Smooth muscle cell (in vitro differentiated cells): Measurements from ENCODE around the gene ASCC2. TPM values are rescaled to one million over a fixed set of nuclear protein-coding genes. Genes with fewer than 3 reads are reported as not detected.

Experiments used
- DNase-seq: peaks from one replicate; lab custom pipeline; 2025; ENCODE audit not compliant: unreplicated experiment; lab: John Stamatoyannopoulos, UW
- H2AFZ ChIP-seq: fragments of 200-600 bp; sonication (generic); 2 replicates; pipeline ENCODE4 v1.6.0; 2016; ENCODE audit warnings: antibody characterized with exemption, low read depth, mild to moderate bottlenecking
- H3F3A ChIP-seq: fragments of 200-600 bp; sonication (generic); 2 replicates; pipeline ENCODE4 v1.6.0; 2017; ENCODE audit warnings: antibody characterized with exemption, low read depth
- H3K27ac ChIP-seq: fragments of 200-600 bp; sonication (generic); 2 replicates; pipeline ENCODE4 v1.5.1; 2016; ENCODE audit warnings: low read depth, mild to moderate bottlenecking
- H3K27me3 ChIP-seq: fragments of 200-600 bp; sonication (generic); 2 replicates; pipeline ENCODE4 v1.6.1; 2016; ENCODE audit warnings: low read depth, mild to moderate bottlenecking
- H3K36me3 ChIP-seq: fragments of 200-600 bp; sonication (generic); 2 replicates; pipeline ENCODE4 v1.5.1; 2016; ENCODE audit warnings: low read depth
- H3K4me1 ChIP-seq: fragments of 200-600 bp; sonication (generic); 2 replicates; pipeline ENCODE4 v1.5.1; 2016; ENCODE audit warnings: low read depth
- H3K4me2 ChIP-seq: fragments of 200-600 bp; sonication (generic); 2 replicates; pipeline ENCODE4 v1.6.0; 2016; ENCODE audit warnings: mild to moderate bottlenecking
- H3K4me3 ChIP-seq: fragments of 200-600 bp; sonication (generic); 2 replicates; pipeline ENCODE4 v1.5.1; 2016; ENCODE audit warnings: mild to moderate bottlenecking
- H3K79me2 ChIP-seq: fragments of 200-600 bp; sonication (generic); 2 replicates; pipeline ENCODE4 v1.6.0; 2016; ENCODE audit warnings: low read depth, mild to moderate bottlenecking
- H3K9ac ChIP-seq: fragments of 200-600 bp; sonication (generic); 2 replicates; pipeline ENCODE4 v1.6.0; 2016; ENCODE audit warnings: low read depth
- H3K9me3 ChIP-seq: fragments of 200-600 bp; sonication (generic); replicated peaks from 2 replicates; pipeline ENCODE4 v1.5.1; 2016; ENCODE audit warnings: low read depth
- H4K20me1 ChIP-seq: fragments of 200-600 bp; sonication (generic); 2 replicates; pipeline ENCODE4 v1.6.0; 2016; ENCODE audit warnings: low read depth
- WGBS: methylation state at CpG from one replicate; pipeline ENCODE4 v1.1.7; 2016; ENCODE audit warnings: low lambda C conversion rate; 5-methylcytosine and 5-hydroxymethylcytosine counted together
- polyA plus RNA-seq: library from polyadenylated mRNA; unstranded; fragments of >200 nt; fragmentation: Nextera tagmentation; extraction: Ambion mirVana; gene quantifications from 2 replicates; pipeline ENCODE4 v1.2.1, GENCODE V29; 2016
- total RNA-seq: library from RNA; depleted of rRNA; stranded (reverse); fragments of >200 nt; gene quantifications from 2 replicates; pipeline ENCODE4 v1.2.3, GENCODE V29; 2014
- TF ChIP-seq, protein P1 (sequence below): fragments of 200-600 bp; sonication (generic); IDR thresholded peaks from 2 replicates; pipeline ENCODE4 v1.5.1; 2017; ENCODE audit warnings: borderline replicate concordance, mild to moderate bottlenecking, antibody characterized with exemption; ENCODE audit not compliant: insufficient read depth, poor library complexity, severe bottlenecking

Gene ASCC2
- total and polyA plus RNA-seq, 2 experiments from 2014 or later: 32.1 to 58.9 TPM

DNA sequence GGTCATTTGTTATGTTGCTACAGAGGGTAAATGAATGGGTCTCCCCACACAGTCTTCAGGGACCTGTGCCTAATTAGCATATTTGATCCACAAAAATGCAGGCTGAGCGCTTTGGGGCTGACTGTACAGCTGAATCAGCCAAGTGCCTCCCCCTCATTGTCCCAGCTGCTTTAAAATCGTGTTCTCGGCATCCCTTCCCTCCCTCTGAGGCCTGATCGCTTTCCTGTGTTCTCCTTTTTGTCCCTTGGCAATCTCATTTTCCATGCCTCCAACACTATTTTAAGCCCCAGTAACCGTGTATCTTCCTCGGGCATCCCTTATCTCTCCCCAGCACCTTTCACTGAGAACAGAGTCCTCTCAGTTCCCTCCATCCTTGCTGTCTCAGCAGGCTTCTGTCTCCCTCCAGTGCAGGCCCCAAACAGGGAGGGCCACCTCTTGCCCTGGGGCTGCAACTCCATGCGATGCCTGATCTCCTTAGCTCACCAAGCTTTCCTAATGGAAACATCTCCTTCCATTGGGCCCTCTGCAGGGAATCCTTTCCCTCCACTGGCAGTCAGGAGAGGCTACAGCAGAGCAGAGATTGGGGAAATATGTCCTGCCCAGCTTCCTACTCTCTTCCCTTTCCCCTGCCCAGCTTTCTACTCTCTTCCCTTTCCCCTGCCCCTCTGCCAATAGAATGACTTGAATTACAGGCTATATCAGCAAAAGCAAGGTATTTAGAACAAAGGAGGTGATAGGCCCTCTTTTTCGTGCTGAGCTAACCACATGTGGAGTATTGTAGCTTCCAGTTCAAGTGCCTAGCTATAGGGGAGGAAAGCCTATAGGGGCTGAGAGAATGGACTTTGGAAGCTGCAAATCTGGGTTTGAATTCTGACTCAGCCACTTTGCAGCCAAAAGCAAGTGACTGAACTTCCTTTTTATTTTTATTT is 57.1 kb downstream of the ASCC2 start:
- no peak for DNase-seq
- no peaks in the 10 kb centered on the region for H4K20me1 ChIP-seq
- no peaks in the 10 kb centered on the region for H3F3A ChIP-seq
- H3K9me3 ChIP-seq: no peaks in the 10 kb centered on the region
- H3K36me3 ChIP-seq: no peaks in the 10 kb centered on the region
- WGBS: 15% methylated on average over 8 of the region's 8 CpGs
- no peaks in the 10 kb centered on the region for H3K79me2 ChIP-seq
- H3K4me1 ChIP-seq: peaks cover 14% of the 10 kb centered on the region
- peak overlapping the region; percentile 56 for H3K9ac ChIP-seq
- H3K4me2 ChIP-seq: peak overlapping the region; percentile 50
- TF ChIP-seq, protein P1, sequence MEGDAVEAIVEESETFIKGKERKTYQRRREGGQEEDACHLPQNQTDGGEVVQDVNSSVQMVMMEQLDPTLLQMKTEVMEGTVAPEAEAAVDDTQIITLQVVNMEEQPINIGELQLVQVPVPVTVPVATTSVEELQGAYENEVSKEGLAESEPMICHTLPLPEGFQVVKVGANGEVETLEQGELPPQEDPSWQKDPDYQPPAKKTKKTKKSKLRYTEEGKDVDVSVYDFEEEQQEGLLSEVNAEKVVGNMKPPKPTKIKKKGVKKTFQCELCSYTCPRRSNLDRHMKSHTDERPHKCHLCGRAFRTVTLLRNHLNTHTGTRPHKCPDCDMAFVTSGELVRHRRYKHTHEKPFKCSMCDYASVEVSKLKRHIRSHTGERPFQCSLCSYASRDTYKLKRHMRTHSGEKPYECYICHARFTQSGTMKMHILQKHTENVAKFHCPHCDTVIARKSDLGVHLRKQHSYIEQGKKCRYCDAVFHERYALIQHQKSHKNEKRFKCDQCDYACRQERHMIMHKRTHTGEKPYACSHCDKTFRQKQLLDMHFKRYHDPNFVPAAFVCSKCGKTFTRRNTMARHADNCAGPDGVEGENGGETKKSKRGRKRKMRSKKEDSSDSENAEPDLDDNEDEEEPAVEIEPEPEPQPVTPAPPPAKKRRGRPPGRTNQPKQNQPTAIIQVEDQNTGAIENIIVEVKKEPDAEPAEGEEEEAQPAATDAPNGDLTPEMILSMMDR: no peak
- H3K4me3 ChIP-seq: no peak overlapping the region
- H3K27ac ChIP-seq: peak overlapping the region; percentile 91
- no peaks in the 10 kb centered on the region for H3K27me3 ChIP-seq
- H2AFZ ChIP-seq: peak overlapping the region; percentile 79

DNA sequence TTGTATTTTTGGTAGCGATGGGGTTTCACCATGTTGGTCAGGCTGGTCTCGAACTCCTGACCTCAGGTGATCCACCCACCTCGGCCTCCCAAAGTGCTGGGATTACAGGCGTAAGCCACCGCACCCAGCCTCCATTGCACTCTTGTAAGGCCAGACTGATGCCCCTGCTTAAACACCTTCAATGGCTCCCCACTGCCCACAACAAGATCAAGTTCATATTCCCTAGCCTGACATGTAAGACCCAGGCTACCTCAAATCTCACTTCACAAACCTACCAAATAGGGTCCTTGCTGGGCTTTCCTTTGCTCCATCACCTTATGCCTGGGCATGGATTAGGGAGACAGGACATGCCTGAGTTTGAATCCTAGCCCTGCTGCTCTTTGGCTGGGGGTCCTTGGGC is 57.9 kb downstream of the ASCC2 start:
- Histone ChIP-seq H3K4me1 (peaks cover 14% of the 10 kb centered on the region), H3K36me3 (no peaks in the 10 kb centered on the region), H3F3A (no peaks in the 10 kb centered on the region), H3K27ac (peak overlapping the region; percentile 34), H4K20me1 (no peaks in the 10 kb centered on the region), H3K79me2 (no peaks in the 10 kb centered on the region), H3K4me3 (no peak overlapping the region), H3K9ac (peak overlapping the region; percentile 11), H3K9me3 (no peaks in the 10 kb centered on the region), H3K4me2 (peak overlapping the region; percentile 10), H2AFZ (no peak overlapping the region), H3K27me3 (no peaks in the 10 kb centered on the region)
- 93% methylated on average over 5 of the region's 5 CpGs for WGBS
- DNase-seq: no peak
- TF ChIP-seq, protein P1: no peak

DNA sequence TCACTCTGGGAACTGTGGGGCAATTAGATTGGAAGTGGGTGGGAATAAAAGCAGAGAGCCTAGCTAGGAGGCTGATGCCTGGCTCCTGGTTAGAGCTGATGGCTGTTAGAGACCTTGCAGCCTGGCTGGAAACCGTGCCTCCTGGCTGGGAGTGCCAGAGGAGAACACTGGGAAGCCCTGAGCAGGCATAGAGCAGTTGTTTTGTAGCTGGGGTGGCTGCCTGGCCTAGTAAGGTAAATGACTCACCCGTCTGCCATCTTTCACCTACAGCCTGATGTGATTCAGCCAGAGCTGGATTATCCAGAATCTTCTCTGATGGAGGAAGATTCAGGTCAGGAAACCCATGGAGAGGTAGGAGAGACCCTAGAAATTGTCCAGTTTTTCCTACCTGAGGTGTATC is 64.8 kb downstream of the ASCC2 start:
- Histone ChIP-seq H3K4me2 (no peak overlapping the region), H3F3A (peaks cover 3% of the 10 kb centered on the region), H2AFZ (no peak overlapping the region), H3K9me3 (no peaks in the 10 kb centered on the region), H3K27ac (peak overlapping the region; percentile 86), H3K9ac (no peak overlapping the region), H3K79me2 (peaks cover 14% of the 10 kb centered on the region), H3K4me3 (no peak overlapping the region), H3K36me3 (peaks cover 5% of the 10 kb centered on the region), H3K27me3 (no peaks in the 10 kb centered on the region), H4K20me1 (no peaks in the 10 kb centered on the region), H3K4me1 (peaks cover 4% of the 10 kb centered on the region)
- TF ChIP-seq, protein P1: no peak
- DNase-seq: no peak
- 37% methylated on average over 2 of the region's 2 CpGs for WGBS
